ENCODE measurements around the gene FGGY.
"Not testable (repeated sequence)": the region's sequence is repeated elsewhere in the genome, so short reads cannot be mapped to it uniquely, and the experiment has no call there.

The FGGY gene

GRCh38 chr1:59718064-59718988, 421.4 kb downstream of the FGGY start:
- H3K4me3 ChIP-seq (ENCODE audit: low read depth, low read length): no peak overlapping the region
- DNase-seq (ENCODE audit: low read depth): no peak

DNA sequence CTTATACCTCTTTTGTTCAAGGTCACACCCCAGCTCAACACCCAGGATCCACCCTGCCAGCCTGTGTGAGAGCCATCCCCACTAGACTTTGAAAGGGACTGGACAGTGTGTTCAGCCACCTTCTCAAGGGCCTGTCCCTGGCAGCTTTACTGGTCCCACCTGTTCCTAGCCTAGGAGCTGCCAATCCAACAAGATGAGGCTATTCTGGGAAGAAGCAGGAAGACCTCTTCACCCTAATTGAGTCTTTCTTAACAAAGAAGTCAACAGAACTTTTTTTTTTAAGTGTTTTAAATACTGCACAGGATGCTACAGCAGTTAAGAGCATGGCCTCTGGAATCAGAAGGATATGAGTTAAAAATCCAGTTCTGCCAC, 422.1 kb downstream of the FGGY start:
- H3K4me3 ChIP-seq (ENCODE audit: low read depth, low read length): no peak overlapping the region
- DNase-seq (ENCODE audit: low read depth): no peak

GRCh38 chr1:59720326-59721115, 423.6 kb downstream of the FGGY start:
- H3K4me3 ChIP-seq (ENCODE audit: low read depth, low read length): no peak overlapping the region
- DNase-seq (ENCODE audit: low read depth): no peak

GRCh38 chr1:59730302-59730701, 433.4 kb downstream of the FGGY start:
- peak; percentile 80 for DNase-seq (ENCODE audit: low read depth)

GRCh38 chr1:59730759-59731478, 434.0 kb downstream of the FGGY start:
- no peak overlapping the region for H3K4me3 ChIP-seq (ENCODE audit: low read depth, low read length)
- peak; percentile 96 for DNase-seq (ENCODE audit: low read depth)

More at GRCh38 chr1:59730302-59730701, 433.4 kb downstream of the FGGY start:
- H3K4me3 ChIP-seq (ENCODE audit: low read depth, low read length): no peak overlapping the region

DNA sequence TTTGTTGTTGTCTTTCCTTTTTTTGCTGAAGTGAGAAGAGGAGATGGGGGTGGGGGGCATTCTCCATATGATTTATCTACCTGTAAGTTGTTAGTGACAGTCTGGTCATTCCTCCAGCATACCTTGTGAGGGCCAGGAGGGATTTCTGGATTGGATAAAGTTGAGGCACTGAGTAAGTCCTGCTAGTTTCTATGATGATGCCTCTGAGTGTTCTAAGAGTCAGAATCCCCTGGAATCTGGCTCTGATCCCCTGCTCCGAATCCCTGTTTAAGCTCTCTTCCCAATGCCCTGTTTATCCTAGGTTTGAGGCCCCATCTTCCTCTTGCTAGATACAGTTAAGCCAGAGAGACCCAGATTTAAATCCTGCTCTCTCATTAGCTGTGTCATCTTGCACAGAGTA, 434.7 kb downstream of the FGGY start:
- no peak overlapping the region for H3K4me3 ChIP-seq (ENCODE audit: low read depth, low read length)
- DNase-seq (ENCODE audit: low read depth): no peak

DNA sequence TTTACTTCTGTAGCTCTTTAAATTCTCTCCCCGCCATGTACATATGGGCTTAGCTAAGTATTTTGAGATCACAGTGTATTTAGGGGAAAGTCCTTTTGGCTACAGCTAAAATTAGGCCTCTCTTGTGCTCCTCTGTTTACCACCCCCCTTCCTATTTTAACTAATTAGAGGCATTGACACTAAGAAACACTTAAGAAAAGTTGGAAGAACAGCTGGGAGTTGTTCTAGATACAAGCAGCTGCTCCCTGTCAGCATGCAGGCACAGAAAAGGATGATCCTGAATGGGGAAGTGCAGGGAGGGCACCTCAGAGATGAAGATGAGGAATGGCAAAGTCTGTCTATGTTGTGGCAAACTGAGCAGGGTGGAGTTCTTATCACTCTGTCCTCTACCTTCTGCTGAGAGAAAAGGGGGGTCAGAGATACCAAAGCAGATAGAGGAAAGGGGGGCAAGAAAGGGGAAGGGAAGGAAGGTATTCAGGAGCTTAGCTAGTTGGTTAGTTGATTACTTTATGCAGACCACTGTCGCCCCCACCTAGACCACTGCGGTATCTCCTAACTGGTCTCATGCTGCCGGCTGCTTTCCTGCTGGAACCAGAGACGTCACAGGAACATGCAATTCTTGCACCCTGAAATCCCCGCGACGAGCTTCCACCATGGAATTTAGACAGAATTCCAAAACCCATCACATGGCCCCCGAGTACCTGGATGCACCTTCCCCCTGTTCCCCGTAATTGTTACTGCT, 435.5 kb downstream of the FGGY start:
- DNase-seq (ENCODE audit: low read depth): no peak
- no peak overlapping the region for H3K4me3 ChIP-seq (ENCODE audit: low read depth, low read length)

DNA sequence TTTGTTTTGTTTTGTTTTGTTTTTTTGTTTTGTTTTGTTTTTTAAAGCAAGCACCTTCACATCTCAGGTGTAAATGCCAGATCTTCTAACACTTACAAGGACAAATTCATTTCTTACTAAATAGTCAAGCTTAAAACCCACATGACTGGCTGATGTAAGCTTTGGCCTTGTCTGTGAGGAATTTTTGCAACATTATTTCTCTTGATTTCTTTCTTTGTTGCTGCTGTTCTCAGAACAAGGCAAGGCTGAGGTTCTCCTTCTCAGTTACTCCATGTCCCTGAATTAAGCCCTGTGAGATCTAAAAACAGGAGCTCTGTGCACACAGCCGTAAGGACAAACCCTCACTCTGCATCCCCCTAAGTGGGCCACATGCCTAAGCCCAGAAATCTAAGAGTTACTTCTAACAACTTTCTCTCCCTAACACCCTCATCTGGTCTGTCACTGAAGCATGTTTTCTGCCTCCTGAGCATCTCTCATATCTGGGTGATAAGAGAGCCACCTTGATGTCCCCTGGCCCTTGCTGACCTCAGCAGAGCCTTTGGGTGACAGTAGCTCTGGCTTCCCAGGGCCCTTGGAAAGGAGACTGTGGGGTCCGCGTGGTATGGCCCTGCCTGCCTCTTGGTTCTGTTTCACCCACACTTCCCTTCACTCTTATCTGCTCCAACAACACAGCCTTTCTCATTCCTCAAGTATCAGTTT, 436.7 kb downstream of the FGGY start:
- no peak for DNase-seq (ENCODE audit: low read depth)
- H3K4me3 ChIP-seq (ENCODE audit: low read depth, low read length): no peak overlapping the region

DNA sequence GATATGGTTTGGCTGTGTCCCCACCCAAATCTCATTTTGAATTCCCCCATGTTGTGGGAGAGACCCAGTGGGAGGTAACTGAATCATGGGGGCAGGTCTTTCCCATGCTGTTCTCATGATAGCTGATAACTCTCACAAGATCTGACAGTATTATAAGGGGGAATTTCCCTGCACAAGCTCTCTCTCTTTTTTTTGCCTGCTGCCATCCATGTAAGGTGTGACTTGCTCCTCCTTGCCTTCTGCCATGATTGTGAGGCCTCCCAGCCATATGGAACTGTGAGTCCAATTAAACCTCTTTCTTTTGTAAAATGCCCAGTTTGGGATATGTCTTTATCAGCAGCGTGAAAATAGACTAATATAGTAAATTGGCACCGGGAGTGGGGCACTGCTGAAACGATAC, 439.0 kb downstream of the FGGY start:
- DNase-seq (ENCODE audit: low read depth); H3K4me3 ChIP-seq (ENCODE audit: low read depth, low read length): not testable (repeated sequence)

- no peak overlapping the region for H3K4me3 ChIP-seq (ENCODE audit: low read depth, low read length)
- no peak for DNase-seq (ENCODE audit: low read depth)
Measured at GRCh38 chr1:59736744-59737143, 439.9 kb downstream of the FGGY start.

DNA sequence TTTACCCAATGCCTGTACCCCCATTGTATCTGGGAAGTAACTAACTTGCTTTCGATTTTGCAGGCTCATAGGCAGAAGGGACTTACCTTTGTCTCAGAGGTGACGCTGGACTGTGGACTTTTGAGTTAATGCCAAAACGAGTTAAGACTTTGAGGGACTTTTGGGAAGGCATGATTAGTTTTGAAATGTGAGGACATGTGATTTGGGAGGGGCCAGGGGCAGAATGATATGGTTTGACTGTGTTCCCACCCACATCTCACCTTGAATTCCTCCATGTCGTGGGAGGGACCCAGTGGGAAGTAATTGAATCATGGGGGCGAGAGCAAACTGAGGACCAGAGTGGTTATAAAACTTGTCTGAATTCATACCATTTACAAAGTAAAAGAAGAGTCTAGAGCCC, 440.7 kb downstream of the FGGY start:
- no peak overlapping the region for H3K4me3 ChIP-seq (ENCODE audit: low read depth, low read length)
- no peak for DNase-seq (ENCODE audit: low read depth)

- H3K4me3 ChIP-seq (ENCODE audit: low read depth, low read length): no peak overlapping the region
- DNase-seq (ENCODE audit: low read depth): peak; percentile 79
Measured at GRCh38 chr1:59738152-59738551, 441.3 kb downstream of the FGGY start.

DNA sequence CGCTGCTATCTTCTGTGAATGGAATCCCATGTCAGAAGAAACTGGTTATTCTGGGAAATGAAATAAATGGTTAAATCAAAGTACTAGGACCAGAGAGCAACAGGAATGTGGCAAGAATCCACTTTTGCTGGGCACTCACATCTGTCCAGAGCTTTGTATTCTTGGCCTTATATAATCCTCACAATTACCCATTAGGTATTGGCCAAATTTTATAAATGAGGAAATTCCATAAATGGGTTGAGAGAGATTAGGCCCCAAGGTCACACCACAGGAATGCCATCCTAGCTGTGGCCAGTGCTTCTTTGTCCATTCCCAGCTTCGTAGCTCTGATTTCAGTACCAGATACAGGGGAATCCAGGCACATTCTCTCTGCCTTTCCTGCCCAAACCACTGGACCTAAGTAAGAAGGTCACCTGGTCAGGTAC, 441.7 kb downstream of the FGGY start:
- no peak overlapping the region for H3K4me3 ChIP-seq (ENCODE audit: low read depth, low read length)
- peak; percentile 48 for DNase-seq (ENCODE audit: low read depth)

GRCh38 chr1:59739111-59739510, 442.2 kb downstream of the FGGY start:
- DNase-seq (ENCODE audit: low read depth): no peak
- H3K4me3 ChIP-seq (ENCODE audit: low read depth, low read length): no peak overlapping the region

DNA sequence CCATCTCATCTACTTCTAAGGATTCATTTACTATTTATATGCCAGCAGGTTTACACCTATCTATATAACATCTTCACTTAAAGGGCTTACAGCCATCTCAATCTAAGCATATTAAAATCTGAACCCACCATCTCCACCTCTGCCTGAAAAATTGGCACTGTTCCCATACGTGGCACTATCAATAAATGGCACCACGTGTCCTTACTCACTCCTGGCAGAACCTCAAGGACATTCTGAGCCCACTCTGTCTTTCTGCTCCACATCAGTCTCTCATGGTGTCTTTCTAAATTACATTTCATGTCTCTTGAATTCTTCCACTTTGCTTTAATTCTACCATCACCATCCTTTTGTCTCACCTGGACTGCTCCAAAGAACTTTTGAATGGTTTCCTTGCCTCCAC, 445.6 kb downstream of the FGGY start:
- no peak for DNase-seq (ENCODE audit: low read depth)
- no peak overlapping the region for H3K4me3 ChIP-seq (ENCODE audit: low read depth, low read length)

DNA sequence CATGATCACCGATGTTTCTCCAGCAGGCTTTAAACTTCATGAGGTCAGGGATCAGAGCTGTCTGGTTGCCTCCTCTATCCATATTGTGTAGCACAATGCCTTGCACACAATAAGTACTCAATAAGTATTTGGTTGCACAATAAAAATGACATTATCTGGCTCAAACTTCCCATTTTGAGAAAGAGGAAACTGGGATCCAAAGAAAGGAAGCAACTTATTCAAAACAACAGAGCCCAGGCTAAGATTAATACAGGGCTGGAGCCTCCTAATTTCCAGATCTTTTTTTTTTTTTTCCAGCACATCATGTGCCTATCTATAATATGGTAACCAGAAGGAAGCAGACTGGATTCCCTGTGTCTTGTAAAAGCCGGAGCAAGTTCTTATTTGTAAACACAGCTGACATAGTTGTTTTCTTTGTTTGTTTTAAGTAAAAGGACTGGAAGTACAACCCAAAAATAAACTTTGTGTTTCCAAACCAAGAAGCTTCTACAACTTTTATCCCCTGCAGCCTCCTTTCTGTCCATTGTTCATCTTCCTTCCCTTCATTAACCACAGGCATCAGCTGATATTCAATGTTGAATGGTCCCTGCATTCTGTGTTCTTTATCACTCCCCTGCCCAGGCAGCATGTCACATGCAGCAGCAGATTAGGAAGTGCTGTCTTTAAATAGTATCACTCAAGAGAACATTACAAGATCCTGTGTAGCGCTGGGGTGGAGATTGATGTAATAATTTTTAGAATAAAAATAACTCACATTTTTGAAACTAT, 446.6 kb downstream of the FGGY start:
- no peak overlapping the region for H3K4me3 ChIP-seq (ENCODE audit: low read depth, low read length)
- DNase-seq (ENCODE audit: low read depth): no peak

- DNase-seq (ENCODE audit: low read depth): no peak
Measured at GRCh38 chr1:59747420-59748024, 450.6 kb downstream of the FGGY start.

DNA sequence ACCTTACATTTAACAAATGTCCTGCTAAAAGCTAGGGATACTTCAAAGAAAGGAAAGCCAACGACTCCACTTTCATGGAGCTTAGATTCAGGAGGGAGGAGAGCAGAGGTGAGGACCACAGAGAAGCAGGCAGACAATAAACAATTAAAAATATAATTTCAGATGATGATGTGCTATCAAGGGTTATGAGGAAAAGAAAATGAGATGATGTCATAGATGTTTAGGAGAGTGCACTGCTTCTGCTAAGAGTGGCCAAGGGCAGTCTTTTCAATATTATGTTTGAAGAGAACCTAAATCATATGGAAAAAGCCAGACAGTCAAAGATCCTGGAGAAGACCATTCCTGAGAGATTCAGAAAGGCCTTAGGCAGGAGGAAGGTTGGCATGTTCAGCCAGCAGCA, 451.2 kb downstream of the FGGY start:
- no peak for DNase-seq (ENCODE audit: low read depth)
- no peak overlapping the region for H3K4me3 ChIP-seq (ENCODE audit: low read depth, low read length)

More at GRCh38 chr1:59747420-59748024, 450.6 kb downstream of the FGGY start:
- H3K4me3 ChIP-seq (ENCODE audit: low read depth, low read length): no peak overlapping the region
